ENCODE measurements around the gene NDUFAF2. TPM values are rescaled to one million over a fixed set of nuclear protein-coding genes. Genes with fewer than 3 reads are reported as not detected.

NDUFAF2 gene
- total RNA-seq, 1 donor from 2014 or later = 46.0 TPM

- no peak overlapping the region for H3K4me3 ChIP-seq (ENCODE audit: insufficient read depth, low read depth, low read length)
- Mint-ChIP-seq H3K4me3 (ENCODE audit: unreplicated experiment) (no peak overlapping the region), H3K36me3 (ENCODE audit: low read depth, unreplicated experiment) (no peaks in the 10 kb centered on the region), H3K4me1 (ENCODE audit: low read depth, unreplicated experiment) (peaks cover 3% of the 10 kb centered on the region), H3K27ac (ENCODE audit: unreplicated experiment) (no peak overlapping the region), H3K9me3 (ENCODE audit: unreplicated experiment) (no peaks in the 10 kb centered on the region), H3K27me3 (ENCODE audit: low read depth, unreplicated experiment) (no peaks in the 10 kb centered on the region)
- H4K20me1 ChIP-seq (ENCODE audit: insufficient read depth, low read length) = no peaks in the 10 kb centered on the region
- DNase-seq (ENCODE audit: low read depth) (no peak), FAIRE-seq (no peak)
- H3K27ac ChIP-seq (ENCODE audit: low read depth, low read length) = no peak overlapping the region
- no peaks in the 10 kb centered on the region for H3K36me3 ChIP-seq (ENCODE audit: insufficient read depth, low read length)
- H2AFZ ChIP-seq (ENCODE audit: low read depth, low read length) = no peak overlapping the region
- H3K4me1 ChIP-seq (ENCODE audit: insufficient read depth, low read length) = no peaks in the 10 kb centered on the region
- H3K79me2 ChIP-seq (ENCODE audit: insufficient read depth, low read length) = no peaks in the 10 kb centered on the region
- H3K27me3 ChIP-seq (ENCODE audit: insufficient read depth, low read length) = no peaks in the 10 kb centered on the region
- no peaks in the 10 kb centered on the region for H3K9me3 ChIP-seq (ENCODE audit: insufficient read depth, low read depth, low read length)
- H3K4me2 ChIP-seq (ENCODE audit: low read length) = no peak overlapping the region
- H3K9ac ChIP-seq (ENCODE audit: low read length) = no peak overlapping the region
- TF ChIP-seq EZH2 (IDR thresholded peaks at IDR 0.05; ENCODE audit: insufficient read depth, low read length) (no peak), CTCF (IDR thresholded peaks at IDR 0.05; ENCODE audit: insufficient read depth, low read depth, low read length) (no peak)
Observed at GRCh38 chr5:61171479-61171878, 226.5 kb downstream of the NDUFAF2 start.

GRCh38 chr5:61176631-61177030, 231.6 kb downstream of the NDUFAF2 start:
- Histone ChIP-seq H3K4me1 (ENCODE audit: insufficient read depth, low read length) (no peaks in the 10 kb centered on the region), H3K4me3 (ENCODE audit: insufficient read depth, low read depth, low read length) (no peak overlapping the region), H3K9ac (ENCODE audit: low read length) (no peak overlapping the region), H4K20me1 (ENCODE audit: insufficient read depth, low read length) (no peaks in the 10 kb centered on the region), H3K27ac (ENCODE audit: low read depth, low read length) (no peak overlapping the region), H3K4me2 (ENCODE audit: low read length) (no peak overlapping the region), H3K79me2 (ENCODE audit: insufficient read depth, low read length) (no peaks in the 10 kb centered on the region), H3K27me3 (ENCODE audit: insufficient read depth, low read length) (no peaks in the 10 kb centered on the region), H3K9me3 (ENCODE audit: insufficient read depth, low read depth, low read length) (no peaks in the 10 kb centered on the region), H3K36me3 (ENCODE audit: insufficient read depth, low read length) (no peaks in the 10 kb centered on the region), H2AFZ (ENCODE audit: low read depth, low read length) (no peak overlapping the region)
- no peaks in the 10 kb centered on the region for H3K9me3 Mint-ChIP-seq (ENCODE audit: unreplicated experiment)
- H3K4me1 Mint-ChIP-seq (ENCODE audit: low read depth, unreplicated experiment) = peaks cover 4% of the 10 kb centered on the region
- no peak for TF ChIP-seq CTCF (IDR thresholded peaks at IDR 0.05; ENCODE audit: insufficient read depth, low read depth, low read length)
- no peak for TF ChIP-seq EZH2 (IDR thresholded peaks at IDR 0.05; ENCODE audit: insufficient read depth, low read length)
- no peak for FAIRE-seq
- H3K4me3 Mint-ChIP-seq (ENCODE audit: unreplicated experiment) = no peak overlapping the region
- H3K36me3 Mint-ChIP-seq (ENCODE audit: low read depth, unreplicated experiment) = peaks cover 1% of the 10 kb centered on the region
- H3K27ac Mint-ChIP-seq (ENCODE audit: unreplicated experiment) = no peak overlapping the region
- peaks cover 4% of the 10 kb centered on the region for H3K27me3 Mint-ChIP-seq (ENCODE audit: low read depth, unreplicated experiment)
- no peak for DNase-seq (ENCODE audit: low read depth)

GRCh38 chr5:61177070-61177469, 232.1 kb downstream of the NDUFAF2 start:
- Histone ChIP-seq H3K36me3 (ENCODE audit: insufficient read depth, low read length) (no peaks in the 10 kb centered on the region), H3K9ac (ENCODE audit: low read length) (no peak overlapping the region), H3K4me1 (ENCODE audit: insufficient read depth, low read length) (no peaks in the 10 kb centered on the region), H3K4me3 (ENCODE audit: insufficient read depth, low read depth, low read length) (no peak overlapping the region), H3K9me3 (ENCODE audit: insufficient read depth, low read depth, low read length) (no peaks in the 10 kb centered on the region), H2AFZ (ENCODE audit: low read depth, low read length) (no peak overlapping the region), H4K20me1 (ENCODE audit: insufficient read depth, low read length) (no peaks in the 10 kb centered on the region), H3K27ac (ENCODE audit: low read depth, low read length) (no peak overlapping the region), H3K79me2 (ENCODE audit: insufficient read depth, low read length) (no peaks in the 10 kb centered on the region), H3K4me2 (ENCODE audit: low read length) (no peak overlapping the region), H3K27me3 (ENCODE audit: insufficient read depth, low read length) (no peaks in the 10 kb centered on the region)
- no peak for DNase-seq (ENCODE audit: low read depth)
- H3K4me3 Mint-ChIP-seq (ENCODE audit: unreplicated experiment) = no peak overlapping the region
- H3K4me1 Mint-ChIP-seq (ENCODE audit: low read depth, unreplicated experiment) = peaks cover 4% of the 10 kb centered on the region
- FAIRE-seq = no peak
- no peaks in the 10 kb centered on the region for H3K9me3 Mint-ChIP-seq (ENCODE audit: unreplicated experiment)
- TF ChIP-seq EZH2 (IDR thresholded peaks at IDR 0.05; ENCODE audit: insufficient read depth, low read length) (no peak), CTCF (IDR thresholded peaks at IDR 0.05; ENCODE audit: insufficient read depth, low read depth, low read length) (no peak)
- H3K36me3 Mint-ChIP-seq (ENCODE audit: low read depth, unreplicated experiment) = peaks cover 1% of the 10 kb centered on the region
- no peak overlapping the region for H3K27ac Mint-ChIP-seq (ENCODE audit: unreplicated experiment)
- peaks cover 4% of the 10 kb centered on the region for H3K27me3 Mint-ChIP-seq (ENCODE audit: low read depth, unreplicated experiment)
